ENCODE data around the gene LTF. TPM values are rescaled to one million over a fixed set of nuclear protein-coding genes. Genes with fewer than 3 reads are reported as not detected.

Gene LTF
- total and polyA plus RNA-seq, 10 of the 15 experiments (the other 5 are each of a cell fraction or from before 2014, with no cell fraction given): 0.03 to 0.31 TPM; not detected in 8

DNA sequence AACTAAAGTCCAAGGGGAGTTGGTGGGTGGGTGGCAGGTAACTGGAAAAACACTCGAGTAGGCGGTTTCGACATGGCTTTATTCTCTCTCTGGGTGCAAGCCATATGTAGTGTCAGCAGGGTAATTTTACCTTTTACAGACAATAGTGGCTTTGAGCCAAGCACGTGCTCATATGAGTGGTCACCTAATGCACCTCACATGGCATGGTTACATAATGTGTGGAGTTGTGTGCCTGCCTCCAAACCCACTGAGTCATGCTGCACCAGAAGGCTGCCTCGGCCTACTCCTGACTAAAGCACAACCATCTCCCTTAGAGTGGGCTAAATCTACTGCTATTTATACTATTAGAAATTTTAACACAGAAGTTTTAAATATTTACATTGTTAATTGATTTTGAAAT lies 41.1 kb downstream of the LTF start:
- TF ChIP-seq WRNIP1 (IDR thresholded peaks at IDR 0.05; ENCODE audit: borderline replicate concordance, low read depth, low read length): no peak
- no peak for TF ChIP-seq ESRRA (IDR thresholded peaks at IDR 0.05; ENCODE audit: low read length)
- TF ChIP-seq RAD51 (IDR thresholded peaks at IDR 0.05): peak; percentile 25; the same call in 1 of the 2 replicates
- peak in 1 of 2 experiments; percentile 86; a peak in 2 of 4 replicates for TF ChIP-seq BHLHE40 (IDR thresholded peaks at IDR 0.05; ENCODE audit: borderline replicate concordance in 1 of 2, low read depth in 2 of 2, low read length in 1 of 2)
- Histone ChIP-seq H3K9ac (ENCODE audit: control insufficient read depth, insufficient read depth, low read length) (no peak overlapping the region), H3K79me2 (ENCODE audit: control insufficient read depth, insufficient read depth, low read length) (no peaks in the 10 kb centered on the region), H3K4me2 (ENCODE audit: control insufficient read depth, insufficient read depth) (no peak overlapping the region), H3K27me3 (replicated peaks in 1 of 2; ENCODE audit: control insufficient read depth in 2 of 2, insufficient read depth in 2 of 2, low read length in 1 of 2) (no peaks in the 10 kb centered on the region; a peak in 1 of 4 replicates), H3K4me1 (ENCODE audit: control insufficient read depth, insufficient read depth, low read length) (no peaks in the 10 kb centered on the region), H3K9me3 (replicated peaks; ENCODE audit: control insufficient read depth, insufficient read depth, low read length) (no peaks in the 10 kb centered on the region; the same call in 2 of the 3 replicates), H4K20me1 (ENCODE audit: control insufficient read depth, insufficient read depth) (no peaks in the 10 kb centered on the region), H3K27ac (ENCODE audit: control insufficient read depth, insufficient read depth) (no peak overlapping the region), H2AFZ (ENCODE audit: control insufficient read depth, low read depth, low read length) (no peak overlapping the region), H3K36me3 (ENCODE audit: control insufficient read depth in 2 of 2, insufficient read depth in 2 of 2, low read length in 1 of 2) (no peaks in the 10 kb centered on the region), H3K4me3 (no peak overlapping the region)
- BruUV-seq (replicated peaks): no TSS peak
- no peak for FAIRE-seq
- SMC1A ChIA-PET (ENCODE audit: uncharacterized antibody, unreplicated experiment): no interaction called here
- POLR2A ChIA-PET: no interaction called here
- in situ Hi-C loops (cut with MboI): no loop called here
- ATAC-seq: no peak
- 34% methylated on average over 5 of the region's 5 CpGs for WGBS (ENCODE audit: insufficient coverage, insufficient replicate concordance, low lambda C conversion rate, missing lambda C conversion rate)
- CTCF ChIA-PET: no interaction called here
- RAD21 ChIA-PET (ENCODE audit: unreplicated experiment): interaction anchor here (0.8 to 1.4 kb wide), 2 partner anchors 42 to 45 kb away, joined by 3 read pairs; no protein-coding TSS in a partner anchor
- intact Hi-C loops (cut with micrococcal nuclease; ENCODE audit: unreplicated experiment): no loop called here
- DNase-seq (ENCODE audit: low read depth, low spot score): no peak

DNA sequence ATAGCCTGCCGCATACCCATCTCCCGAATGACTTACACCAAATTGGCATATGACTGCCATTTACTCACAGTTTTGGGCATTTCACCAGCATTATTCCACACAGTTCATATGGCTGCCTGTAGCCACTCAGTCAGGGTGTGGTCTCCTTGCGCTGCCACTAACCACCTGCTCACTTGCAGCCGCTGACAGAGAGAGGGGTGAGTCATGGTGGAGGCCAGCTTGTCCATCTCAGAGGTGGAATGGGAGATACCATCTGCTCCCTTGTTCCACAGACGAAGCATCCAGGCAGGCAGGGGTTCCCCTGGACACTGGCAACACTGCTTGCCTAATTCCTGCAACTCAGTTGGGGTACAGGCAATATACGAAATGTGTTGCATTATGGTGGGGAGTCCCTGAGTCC lies 42.1 kb downstream of the LTF start:
- in situ Hi-C loops (cut with MboI) (no loop called here), intact Hi-C loops (cut with micrococcal nuclease; ENCODE audit: unreplicated experiment) (no loop called here)
- CTCF ChIA-PET: no interaction called here
- FAIRE-seq (no peak), DNase-seq (ENCODE audit: low read depth, low spot score) (no peak), ATAC-seq (no peak)
- SMC1A ChIA-PET (ENCODE audit: uncharacterized antibody, unreplicated experiment): no interaction called here
- Histone ChIP-seq H3K4me3 (no peak overlapping the region), H4K20me1 (ENCODE audit: control insufficient read depth, insufficient read depth) (no peaks in the 10 kb centered on the region), H3K4me1 (ENCODE audit: control insufficient read depth, insufficient read depth, low read length) (no peaks in the 10 kb centered on the region), H3K79me2 (ENCODE audit: control insufficient read depth, insufficient read depth, low read length) (no peaks in the 10 kb centered on the region), H2AFZ (ENCODE audit: control insufficient read depth, low read depth, low read length) (no peak overlapping the region), H3K36me3 (ENCODE audit: control insufficient read depth in 2 of 2, insufficient read depth in 2 of 2, low read length in 1 of 2) (no peaks in the 10 kb centered on the region), H3K4me2 (ENCODE audit: control insufficient read depth, insufficient read depth) (no peak overlapping the region), H3K9me3 (replicated peaks; ENCODE audit: control insufficient read depth, insufficient read depth, low read length) (no peaks in the 10 kb centered on the region; the same call in 2 of the 3 replicates), H3K27me3 (replicated peaks in 1 of 2; ENCODE audit: control insufficient read depth in 2 of 2, insufficient read depth in 2 of 2, low read length in 1 of 2) (no peaks in the 10 kb centered on the region; a peak in 1 of 4 replicates), H3K27ac (ENCODE audit: control insufficient read depth, insufficient read depth) (no peak overlapping the region), H3K9ac (ENCODE audit: control insufficient read depth, insufficient read depth, low read length) (no peak overlapping the region)
- POLR2A ChIA-PET: no interaction called here
- no TSS peak for BruUV-seq (replicated peaks)
- WGBS (ENCODE audit: insufficient coverage, insufficient replicate concordance, low lambda C conversion rate, missing lambda C conversion rate): 57% methylated on average over 6 of the region's 6 CpGs
- RAD21 ChIA-PET (ENCODE audit: unreplicated experiment): no interaction called here
- TF ChIP-seq MTA3 (IDR thresholded peaks at IDR 0.05; ENCODE audit: borderline replicate concordance, low read length): no peak
- TF ChIP-seq SIN3A (IDR thresholded peaks at IDR 0.05; ENCODE audit: low read depth, low read length): no peak
- TF ChIP-seq CHD1 (IDR thresholded peaks at IDR 0.05; ENCODE audit: low read depth, low read length): no peak
- no peak for TF ChIP-seq IRF4 (IDR thresholded peaks at IDR 0.05; ENCODE audit: low read depth, low read length)
- no peak for TF ChIP-seq NFIC (IDR thresholded peaks at IDR 0.05; ENCODE audit: low read depth, low read length)
- TF ChIP-seq HDGF (IDR thresholded peaks at IDR 0.05): no peak
- TF ChIP-seq ZNF217 (IDR thresholded peaks at IDR 0.05): no peak
- TF ChIP-seq, protein P1, sequence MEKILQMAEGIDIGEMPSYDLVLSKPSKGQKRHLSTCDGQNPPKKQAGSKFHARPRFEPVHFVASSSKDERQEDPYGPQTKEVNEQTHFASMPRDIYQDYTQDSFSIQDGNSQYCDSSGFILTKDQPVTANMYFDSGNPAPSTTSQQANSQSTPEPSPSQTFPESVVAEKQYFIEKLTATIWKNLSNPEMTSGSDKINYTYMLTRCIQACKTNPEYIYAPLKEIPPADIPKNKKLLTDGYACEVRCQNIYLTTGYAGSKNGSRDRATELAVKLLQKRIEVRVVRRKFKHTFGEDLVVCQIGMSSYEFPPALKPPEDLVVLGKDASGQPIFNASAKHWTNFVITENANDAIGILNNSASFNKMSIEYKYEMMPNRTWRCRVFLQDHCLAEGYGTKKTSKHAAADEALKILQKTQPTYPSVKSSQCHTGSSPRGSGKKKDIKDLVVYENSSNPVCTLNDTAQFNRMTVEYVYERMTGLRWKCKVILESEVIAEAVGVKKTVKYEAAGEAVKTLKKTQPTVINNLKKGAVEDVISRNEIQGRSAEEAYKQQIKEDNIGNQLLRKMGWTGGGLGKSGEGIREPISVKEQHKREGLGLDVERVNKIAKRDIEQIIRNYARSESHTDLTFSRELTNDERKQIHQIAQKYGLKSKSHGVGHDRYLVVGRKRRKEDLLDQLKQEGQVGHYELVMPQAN (conservative IDR thresholded peaks at IDR 0.05): no peak
- no peak for TF ChIP-seq ZSCAN29 (IDR thresholded peaks at IDR 0.05)
- no peak for TF ChIP-seq NR2C1 (IDR thresholded peaks at IDR 0.05)
- TF ChIP-seq CHD2 (IDR thresholded peaks at IDR 0.05; ENCODE audit: borderline replicate concordance, low read depth, low read length): no peak
- no peak for TF ChIP-seq RB1 (IDR thresholded peaks at IDR 0.05; ENCODE audit: borderline replicate concordance)

Measured in GM12878 (cell line).